DMS 273 (cell line): ENCODE results near the gene TMEM135.
"Not testable (repeated sequence)": the region's sequence is repeated elsewhere in the genome, so short reads cannot be mapped to it uniquely, and the experiment has no call there.

Source experiments
- DNase-seq: peaks from one replicate; lab custom pipeline; 2025; ENCODE audit not compliant: unreplicated experiment; lab: John Stamatoyannopoulos, UW

The TMEM135 gene

DNA sequence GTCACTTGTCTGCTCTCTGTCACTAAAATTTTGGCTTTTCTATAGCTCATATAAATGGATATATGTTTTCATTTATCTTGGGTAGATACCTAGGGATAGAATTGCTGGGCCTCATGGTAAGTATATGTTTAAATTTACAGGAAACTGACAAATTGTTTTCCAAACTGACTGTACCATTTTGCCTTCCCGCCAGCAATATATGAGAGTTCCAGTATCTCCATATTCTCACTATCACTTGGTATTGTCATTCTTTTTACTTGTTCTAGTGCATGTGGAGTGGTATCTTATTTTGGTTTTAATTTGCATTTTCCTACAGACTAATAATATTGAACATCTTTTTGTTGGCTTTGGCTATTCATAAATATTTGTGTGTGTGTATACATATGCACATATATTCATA is 101.7 kb downstream of the TMEM135 start:
- DNase-seq: no peak

DNA sequence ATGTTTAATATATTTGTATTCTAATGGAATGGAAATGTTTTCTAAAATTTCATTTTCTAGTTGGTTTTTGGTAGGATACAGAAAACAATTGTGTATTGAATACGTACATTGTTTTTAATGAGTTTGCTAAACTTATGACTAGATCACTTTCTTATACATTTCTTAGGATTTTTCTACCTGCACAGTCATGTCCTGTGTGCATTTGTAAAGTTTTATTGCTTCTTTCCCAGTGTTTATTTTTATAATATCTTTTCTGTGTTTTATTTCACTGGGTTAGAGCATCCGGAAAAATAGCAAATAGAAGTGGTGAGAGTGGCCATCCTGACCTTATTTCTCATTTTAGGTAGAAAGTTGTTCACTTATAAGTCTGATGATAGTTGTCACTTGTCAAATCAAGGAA is 103.6 kb downstream of the TMEM135 start:
- DNase-seq: no peak

DNA sequence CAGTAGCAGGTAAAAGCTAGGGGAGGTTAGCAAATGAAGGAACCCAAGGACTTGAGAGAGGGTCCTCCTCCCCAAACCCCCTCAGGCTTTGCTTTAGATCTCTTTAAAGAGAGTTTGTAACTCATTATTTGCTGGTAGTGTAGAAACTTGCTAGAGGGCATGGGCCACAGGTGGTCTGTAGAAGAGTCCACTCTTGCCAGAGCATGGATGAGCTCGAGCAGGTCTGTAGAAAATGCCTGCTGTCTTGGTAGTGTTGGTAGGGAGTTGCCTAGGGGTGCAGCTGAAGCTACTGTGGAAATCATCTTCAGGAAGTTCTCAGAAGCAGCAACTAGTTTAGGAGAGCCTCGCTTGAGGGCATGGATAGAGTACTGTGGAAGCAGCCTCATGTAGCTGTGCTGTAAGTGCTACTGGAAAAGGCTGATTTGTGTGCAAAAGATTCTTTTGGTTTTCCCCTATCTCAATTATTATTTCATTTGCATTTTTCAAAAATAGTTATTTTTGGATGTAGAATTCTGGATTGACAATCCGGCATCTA is 104.3 kb downstream of the TMEM135 start:
- no peak for DNase-seq

DNA sequence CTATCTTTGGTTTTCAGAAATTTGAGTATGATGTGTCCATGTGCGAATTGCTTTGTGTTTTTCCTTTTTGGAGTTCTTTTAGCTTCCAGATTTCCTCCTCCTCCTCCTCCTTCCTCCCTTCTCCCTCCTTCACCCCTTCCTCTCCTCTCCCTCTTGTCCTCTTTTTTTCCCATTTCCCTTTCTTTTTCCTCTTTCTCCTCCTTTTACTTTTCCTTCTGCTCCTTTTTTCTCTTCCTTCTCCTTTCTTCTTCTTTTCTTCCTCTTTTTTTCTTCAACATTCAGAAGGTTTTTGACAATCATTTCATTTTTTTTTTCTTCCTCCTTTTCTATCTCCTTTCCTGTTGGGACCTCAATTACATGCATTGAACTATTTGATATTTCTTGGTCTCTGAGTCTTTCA is 104.9 kb downstream of the TMEM135 start:
- no peak for DNase-seq

DNA sequence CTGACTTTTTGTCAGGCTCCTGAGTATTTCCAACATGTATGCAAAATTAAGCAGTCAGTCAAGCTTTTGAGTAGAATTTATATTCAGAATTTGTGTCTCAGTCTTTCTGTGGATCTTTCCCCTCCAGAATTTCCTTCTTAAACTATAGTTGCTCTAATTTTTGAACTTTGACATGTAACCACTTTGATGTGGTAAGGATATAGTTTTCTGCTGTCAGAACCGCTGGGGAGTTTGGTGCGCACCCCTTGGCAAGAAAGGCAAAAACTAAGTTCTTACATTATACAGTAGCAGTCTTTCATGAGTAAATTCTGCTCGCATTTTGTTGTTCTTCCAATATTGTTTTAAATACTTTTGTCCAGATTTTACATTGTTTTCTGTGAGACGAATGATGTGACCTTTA is 105.9 kb downstream of the TMEM135 start:
- DNase-seq: no peak

DNA sequence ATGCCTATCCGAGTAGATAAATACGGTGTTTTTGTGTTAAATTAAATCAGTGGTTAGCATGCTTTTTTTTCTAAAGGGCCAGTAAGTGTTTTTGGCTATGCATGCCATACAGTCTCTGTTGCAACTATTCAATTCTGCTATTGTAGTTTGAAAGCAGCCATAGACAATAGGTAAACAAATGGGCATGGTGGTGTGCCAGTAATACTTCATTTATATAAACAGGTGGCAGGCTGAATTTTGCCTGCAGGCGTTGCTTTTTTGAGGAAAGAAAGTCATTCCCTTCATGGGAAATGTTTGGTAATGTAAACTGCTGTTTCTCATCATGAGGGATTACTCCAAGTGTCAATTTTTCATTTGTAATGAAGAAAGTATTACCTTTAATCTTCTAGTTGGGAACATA is 106.5 kb downstream of the TMEM135 start:
- DNase-seq: no peak

DNA sequence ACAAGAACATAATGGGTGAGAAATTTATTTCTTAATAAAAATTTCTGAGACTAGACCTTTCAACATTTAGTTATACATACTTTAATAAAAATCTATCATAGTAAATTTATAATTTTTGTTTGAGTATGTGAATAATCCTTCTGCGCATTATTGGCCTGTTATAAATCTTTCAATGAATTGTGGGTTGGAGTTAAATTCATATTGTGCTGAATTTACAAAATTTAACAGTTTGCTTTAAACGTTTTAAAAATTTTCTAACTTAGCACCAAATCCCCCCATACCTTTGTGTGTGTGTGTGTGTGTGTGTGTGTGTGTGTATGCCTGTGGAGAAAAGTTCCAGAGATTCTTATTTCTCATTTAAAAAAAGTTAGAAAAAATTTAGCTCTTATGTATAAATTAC is 111.0 kb downstream of the TMEM135 start:
- DNase-seq: no peak

DNA sequence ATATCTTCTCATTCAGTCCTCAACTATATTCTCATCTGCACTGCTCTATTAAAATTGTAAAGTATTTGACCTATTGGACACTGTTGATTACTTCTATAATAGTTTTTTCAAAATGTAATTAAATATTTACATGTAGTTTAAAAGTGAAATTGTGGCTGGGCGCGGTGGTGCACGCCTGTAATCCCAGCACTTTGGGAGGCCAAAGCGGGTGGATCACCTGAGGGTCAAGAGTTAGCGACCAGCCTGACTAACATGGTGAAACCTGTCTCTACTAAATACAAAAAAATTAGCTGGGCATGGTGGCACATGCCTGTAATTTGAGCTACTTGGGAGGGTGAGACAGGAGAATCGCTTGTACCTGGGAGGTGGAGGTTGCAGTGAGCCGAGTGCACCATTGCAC is 112.0 kb downstream of the TMEM135 start:
- DNase-seq: not testable (repeated sequence)

DNA sequence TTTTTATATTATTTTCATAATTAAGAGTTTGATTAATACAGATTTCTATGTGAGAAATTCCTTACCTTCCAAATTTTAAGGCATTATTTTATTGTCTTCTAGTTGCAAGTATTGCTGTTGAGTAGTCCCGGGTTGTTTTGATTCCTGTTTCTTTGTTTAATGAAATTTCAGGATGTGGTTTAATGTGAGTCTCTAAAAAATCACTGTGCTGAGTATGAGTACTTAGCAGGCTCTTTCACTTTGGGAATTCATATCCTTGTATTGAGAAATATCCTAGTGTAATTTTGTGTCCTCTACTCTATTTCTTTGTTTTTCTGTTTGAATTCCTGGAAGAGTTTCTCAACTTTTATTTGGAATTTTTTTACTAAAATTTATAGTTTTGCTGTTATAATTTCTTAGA is 113.2 kb downstream of the TMEM135 start:
- no peak for DNase-seq

DNA sequence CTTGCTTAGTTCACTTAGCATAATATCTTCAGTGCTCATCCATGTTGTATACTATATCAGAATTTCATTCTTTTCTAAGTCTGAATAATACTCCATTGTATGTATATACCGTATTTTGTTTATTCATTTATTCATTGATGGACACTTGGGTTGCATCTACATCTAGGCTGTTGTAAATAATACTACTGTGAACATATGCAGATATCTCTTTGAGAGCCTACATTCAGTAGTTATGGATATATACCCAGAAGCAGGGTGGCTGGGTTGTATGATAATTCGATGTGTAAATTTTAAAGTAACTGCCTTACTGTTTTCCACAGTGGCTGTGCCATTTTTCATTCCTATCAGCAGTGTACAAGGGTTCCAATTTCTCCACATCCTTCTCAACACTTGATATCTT is 116.5 kb downstream of the TMEM135 start:
- no peak for DNase-seq

DNA sequence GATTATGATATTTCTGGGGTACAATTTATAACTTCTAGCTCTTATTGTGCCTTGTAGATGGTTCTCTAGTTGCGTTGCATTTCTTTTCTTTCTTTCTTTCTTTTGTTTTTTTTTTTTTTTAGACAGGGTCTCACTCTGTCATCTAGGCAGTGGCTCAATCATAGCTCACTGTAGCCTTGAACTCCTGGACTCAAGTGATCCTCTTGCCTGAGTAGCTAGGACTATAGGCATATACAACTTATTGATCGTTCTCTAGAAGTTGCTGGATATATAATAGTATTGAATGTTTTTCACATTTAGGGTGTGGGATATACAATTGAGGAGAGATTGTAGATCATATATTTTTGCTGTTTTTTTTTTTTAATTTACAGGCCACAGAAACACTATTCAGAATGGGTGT is 119.2 kb downstream of the TMEM135 start:
- no peak for DNase-seq

DNA sequence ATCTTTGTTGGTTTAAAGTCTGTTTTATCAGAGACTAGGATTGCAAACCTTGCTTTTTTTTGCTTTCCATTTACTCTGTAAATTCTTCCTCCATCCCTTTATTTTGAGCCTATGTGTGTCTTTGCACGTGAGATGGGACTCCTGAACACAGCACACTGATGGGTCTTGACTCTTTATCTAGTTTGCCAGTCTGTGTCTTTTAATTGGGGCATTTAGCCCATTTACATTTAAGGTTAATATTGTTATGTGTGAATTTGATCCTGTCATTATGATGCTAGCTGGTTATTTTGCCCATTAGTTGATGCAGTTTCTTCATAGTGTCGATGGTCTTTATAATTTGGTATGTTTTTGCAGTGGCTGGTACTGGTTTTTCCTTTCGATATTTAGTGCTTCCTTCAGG is 131.3 kb downstream of the TMEM135 start:
- not testable (repeated sequence) for DNase-seq

DNA sequence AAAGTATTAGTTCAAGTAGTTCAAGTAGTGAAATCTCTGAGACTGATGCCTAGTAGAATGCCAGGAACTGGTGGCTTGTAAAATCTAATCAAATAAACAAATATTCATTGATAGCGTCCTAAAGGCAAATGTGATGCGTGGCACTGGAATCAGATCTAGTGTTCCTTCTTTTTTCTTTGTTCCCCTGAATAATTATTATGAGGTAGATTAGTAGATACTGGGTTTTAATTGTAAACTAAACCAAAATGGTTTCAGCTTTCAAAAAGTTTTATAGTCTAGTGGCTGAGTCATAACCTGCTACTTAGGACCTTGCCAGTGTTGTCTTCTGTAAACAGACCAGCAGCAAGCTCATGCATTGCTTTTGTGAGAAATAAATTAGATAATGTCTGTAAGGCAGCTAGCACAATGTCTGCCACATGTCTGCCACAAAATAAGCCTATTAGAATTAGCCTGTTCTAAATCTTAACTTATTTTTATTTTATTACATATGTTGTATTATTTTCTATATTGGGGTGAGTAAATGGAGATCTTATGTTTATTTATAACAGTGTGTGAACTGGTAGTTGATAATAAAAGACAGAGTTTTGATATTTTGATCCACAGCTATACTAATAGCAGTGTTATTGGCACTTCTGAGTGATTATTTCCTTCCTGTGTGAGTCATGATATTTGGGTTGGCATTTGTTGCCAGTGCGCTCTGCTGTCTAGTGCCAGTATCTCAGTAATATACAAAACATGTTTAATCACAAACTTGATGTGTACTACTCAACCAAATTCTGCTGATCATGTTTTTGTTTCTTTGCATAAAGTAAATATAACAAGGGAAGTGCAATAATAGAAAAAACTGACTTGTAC is 135.7 kb downstream of the TMEM135 start:
- peak; percentile 8 for DNase-seq

DNA sequence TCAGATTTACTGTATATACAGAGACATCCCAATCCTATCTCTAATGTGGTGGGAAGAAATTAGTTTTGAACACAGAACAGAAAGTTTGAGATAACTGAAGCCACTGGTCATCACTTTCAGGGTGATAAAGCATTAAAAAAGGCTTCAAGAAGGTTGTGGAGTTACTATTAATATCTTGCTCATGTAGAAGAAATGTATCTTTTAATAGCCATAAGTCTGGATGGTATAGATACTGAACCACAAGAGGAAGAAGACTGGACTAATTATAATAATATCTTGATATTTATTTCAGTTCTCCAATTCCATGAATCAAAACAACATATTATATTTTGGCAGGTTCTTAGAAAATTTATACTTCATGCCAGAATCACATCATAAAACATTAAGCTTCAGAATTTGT is 137.1 kb downstream of the TMEM135 start:
- no peak for DNase-seq

DNA sequence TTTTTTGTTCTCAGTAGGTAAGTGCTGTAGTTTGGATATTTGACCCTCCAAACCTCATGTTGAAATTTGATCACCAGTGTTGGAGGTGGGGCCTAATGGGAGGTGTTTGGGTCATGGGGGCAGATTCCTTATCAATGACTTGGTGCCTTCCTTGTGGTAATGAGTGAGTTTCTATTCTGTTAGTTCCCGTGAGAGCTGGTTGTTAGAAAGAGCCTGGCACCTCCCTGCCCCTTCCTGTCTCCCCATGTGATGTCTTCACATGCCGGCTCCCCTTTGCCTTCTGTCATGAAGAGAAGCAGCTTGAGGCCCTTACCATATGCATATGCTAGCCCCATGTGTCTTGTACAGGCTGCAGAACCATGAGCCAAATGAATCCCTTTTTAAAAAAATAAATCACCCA is 138.3 kb downstream of the TMEM135 start:
- peak; percentile 2 for DNase-seq

DNA sequence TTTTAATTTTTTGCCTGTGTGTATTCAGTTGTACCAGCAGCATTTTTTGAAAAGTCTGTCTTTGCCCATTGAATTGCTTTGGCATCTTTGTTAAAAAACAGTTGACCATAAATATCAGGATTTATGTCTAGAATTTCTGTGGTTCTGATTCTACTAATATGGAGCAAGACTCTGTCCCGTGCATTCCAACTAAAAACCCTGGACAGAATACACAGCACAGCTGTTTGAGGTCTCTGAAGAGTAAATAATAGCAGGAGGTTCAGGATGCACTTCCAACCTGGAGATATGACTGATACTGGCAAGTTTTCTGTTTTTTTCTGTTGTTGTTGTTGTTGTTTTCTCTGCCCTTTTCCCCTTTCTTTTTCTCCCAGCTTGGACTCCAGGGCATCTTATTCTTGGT is 141.9 kb downstream of the TMEM135 start:
- no peak for DNase-seq

DNA sequence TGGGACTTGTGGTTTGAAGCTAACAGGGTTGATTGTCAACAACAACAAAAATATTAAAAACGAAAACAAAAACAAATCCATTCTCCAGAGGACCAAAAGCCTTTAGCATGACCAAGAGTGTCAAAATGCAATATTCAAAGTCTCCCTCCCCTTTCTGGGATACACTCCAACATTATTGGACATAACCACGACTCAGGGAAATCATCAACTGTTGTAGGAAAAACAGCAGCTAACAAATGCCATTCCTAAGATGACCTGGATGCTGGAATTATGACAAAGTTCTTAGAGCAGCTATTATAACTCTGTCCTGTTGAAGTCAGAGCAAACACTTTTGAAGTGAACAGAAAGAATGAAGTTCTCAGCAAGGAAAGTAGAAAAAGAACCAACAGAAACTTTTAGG is 143.0 kb downstream of the TMEM135 start:
- no peak for DNase-seq

DNA sequence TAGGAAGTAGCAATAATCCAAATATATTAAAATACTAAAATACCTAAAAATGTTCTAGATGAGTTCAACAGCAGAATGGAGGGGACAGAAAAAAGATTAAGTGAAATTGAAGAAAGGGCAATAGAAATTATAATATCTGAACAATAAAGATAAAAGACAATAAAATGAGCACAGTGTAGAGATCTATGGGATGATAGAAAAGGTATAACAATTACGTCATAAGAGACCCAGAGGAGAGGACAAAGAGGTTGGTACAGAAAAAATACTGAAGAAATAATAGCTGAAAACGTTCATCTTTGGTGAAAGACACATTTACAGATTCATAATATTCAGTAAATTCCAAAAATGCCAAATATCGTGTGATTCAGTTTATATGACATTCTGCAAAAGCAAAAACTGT is 143.4 kb downstream of the TMEM135 start:
- DNase-seq: no peak

DNA sequence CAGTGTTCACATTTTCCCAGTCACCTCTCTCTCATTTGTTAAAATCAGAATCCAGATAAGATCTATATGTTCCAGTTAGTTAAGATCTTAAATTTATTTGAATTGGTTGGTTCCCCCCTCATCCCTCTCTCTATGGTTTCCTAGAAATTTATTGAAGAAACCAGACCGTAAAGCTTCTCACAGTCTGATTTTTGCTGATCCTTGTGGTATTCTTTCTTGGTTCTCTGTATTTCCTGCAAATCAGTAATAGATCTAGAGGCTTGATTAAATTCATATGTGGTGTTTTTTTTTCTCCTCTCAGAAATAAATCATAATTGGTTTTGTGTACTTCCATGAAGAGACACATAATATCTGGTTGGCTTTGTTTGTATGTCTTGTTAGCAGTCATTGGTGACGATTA is 147.5 kb downstream of the TMEM135 start:
- no peak for DNase-seq

DNA sequence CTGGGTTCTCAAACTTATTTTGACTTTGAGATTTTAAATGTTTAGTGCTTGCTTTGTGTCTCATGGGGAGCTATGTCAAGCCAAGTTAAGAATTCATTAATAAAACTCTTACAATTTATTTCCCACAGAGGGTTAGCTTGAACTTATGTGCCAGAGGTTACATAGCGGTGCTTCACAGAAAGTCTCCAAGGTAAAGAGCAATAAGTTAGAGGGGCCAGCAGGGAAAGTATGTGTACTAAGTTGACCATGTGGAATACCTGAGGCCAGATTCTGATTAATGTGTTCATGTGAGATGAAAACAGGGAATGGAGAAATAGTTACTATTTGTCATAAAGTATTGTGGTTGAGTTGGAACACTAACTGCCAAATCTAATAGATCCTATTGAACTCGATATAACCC is 149.3 kb downstream of the TMEM135 start:
- no peak for DNase-seq

DNA sequence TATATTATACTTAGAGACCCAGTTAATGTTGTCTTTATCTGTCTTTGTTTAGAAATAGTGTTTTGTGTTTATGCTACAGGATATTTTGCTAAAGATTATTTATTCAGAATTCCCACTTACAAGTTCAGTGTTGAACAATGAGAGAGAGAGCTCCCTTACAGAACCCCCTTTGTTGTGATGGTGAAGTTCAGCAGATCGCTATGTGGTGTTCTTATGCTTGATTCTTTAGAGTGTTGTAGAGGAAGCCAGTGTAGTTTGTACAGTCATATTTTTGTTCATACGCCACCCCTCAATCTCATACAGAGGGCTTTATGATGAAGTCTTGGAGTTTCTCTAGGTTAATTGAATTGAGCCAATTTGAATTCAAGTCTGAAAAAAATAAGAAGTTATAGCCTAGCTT is 150.2 kb downstream of the TMEM135 start:
- DNase-seq: no peak

DNA sequence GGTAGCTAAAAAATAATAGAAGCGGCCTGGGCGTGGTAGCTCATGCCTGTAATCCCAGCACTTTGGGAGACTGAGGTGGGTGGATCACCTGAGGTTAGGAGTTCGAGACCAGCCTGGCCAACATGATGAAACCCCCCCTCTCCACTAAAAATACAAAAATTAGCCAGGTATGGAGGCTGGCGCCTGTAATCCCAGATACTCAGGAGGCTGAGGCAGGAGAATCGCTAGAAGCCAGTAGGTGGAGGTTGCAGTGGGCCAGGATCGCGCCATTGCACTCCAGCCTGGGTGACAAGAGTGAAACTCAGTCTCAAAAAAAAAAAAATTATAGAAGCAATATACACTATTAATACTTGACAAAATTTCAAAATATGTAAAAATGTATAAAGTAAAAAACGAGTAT is 150.7 kb downstream of the TMEM135 start:
- DNase-seq: not testable (repeated sequence)

DNA sequence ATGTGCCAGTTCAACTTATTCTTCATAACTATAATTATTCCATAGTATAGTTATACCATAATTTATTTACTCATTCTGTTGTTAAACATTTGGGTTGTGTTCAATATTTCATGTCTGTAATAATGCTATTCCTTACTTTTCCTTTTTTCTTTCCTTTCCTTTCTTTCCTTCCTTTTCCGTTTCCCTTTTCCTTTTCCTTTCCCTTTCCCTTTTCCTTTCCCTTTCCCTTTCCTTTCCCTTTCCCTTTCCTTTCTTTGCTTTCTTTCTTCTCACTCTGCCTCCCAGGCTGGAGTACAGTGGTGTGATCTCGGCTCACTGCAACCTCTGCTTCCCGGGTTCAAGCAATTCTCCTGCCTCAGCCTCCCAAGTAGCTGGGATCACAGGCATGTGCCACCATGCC is 151.2 kb downstream of the TMEM135 start:
- DNase-seq: not testable (repeated sequence)
